Measurements from ENCODE around the gene SERPINE2. TPM values are rescaled to one million over a fixed set of nuclear protein-coding genes. Genes with fewer than 3 reads are reported as not detected.

SERPINE2 gene
- polyA plus RNA-seq, 4 donors, result 55.3 to 148 (median 129) TPM

Other genes with a start within 250 kb of the SERPINE2 start
- 10 to 100 TPM in 3 of 4 donors, 1 to 10 TPM in 1; 1.3 to 17.8 (median 15.7) TPM for gene AP1S3, start 201.7 kb downstream of the SERPINE2 start, polyA plus RNA-seq (ENCODE audit: insufficient read length in 4 of 4)
- gene WDFY1, start 94.0 kb downstream of the SERPINE2 start, polyA plus RNA-seq (ENCODE audit: insufficient read length in 4 of 4), result 10 to 100 TPM; 51.7 to 70.8 (median 61.3) TPM
- gene MRPL44, start 81.8 kb downstream of the SERPINE2 start, polyA plus RNA-seq (ENCODE audit: insufficient read length in 4 of 4), result 10 to 100 TPM; 23.7 to 37.1 (median 35.6) TPM